CD14-positive monocyte (primary cell): ENCODE data around the gene SLC6A6. TPM values are rescaled to one million over a fixed set of nuclear protein-coding genes. Genes with fewer than 3 reads are reported as not detected.

Source experiments
- DNase-seq, 3 donors: peaks; one replicate each; pipeline ENCODE4 v3.0.0-alpha.2; 2011 to 2022
- H2AFZ ChIP-seq: 2 replicates; pipeline ENCODE4 v1.6.0; 2012; ENCODE audit warnings: mild to moderate bottlenecking, low read depth, low read length, inconsistent platforms; ENCODE audit not compliant: insufficient read depth, poor library complexity, severe bottlenecking
- H3K27ac ChIP-seq, 2 donors: 1 replicate in 1 of 2; 2 replicates in 1 of 2; pipeline ENCODE4 v1.5.1; 2012 to 2013; ENCODE audit warnings: low read length in 2 of 2, control low read depth in 1 of 2, inconsistent platforms in 1 of 2, low read depth in 1 of 2, mild to moderate bottlenecking in 1 of 2
- H3K27me3 ChIP-seq, 2 donors: one replicate each; pipeline versions ENCODE4 v1.6.0 to v1.6.1; 2011 to 2013; ENCODE audit warnings: low read length in 2 of 2; ENCODE audit not compliant: control insufficient read depth in 2 of 2, insufficient read depth in 2 of 2
- H3K36me3 ChIP-seq, 2 donors: replicated peaks in 1 of 2; 1 replicate in 1 of 2; 2 replicates in 1 of 2; pipeline versions ENCODE4 v1.5.1 to v1.6.1; 2012 to 2013; ENCODE audit warnings: low read length in 2 of 2, control low read depth in 1 of 2, inconsistent platforms in 1 of 2, mild to moderate bottlenecking in 1 of 2; ENCODE audit not compliant: insufficient read depth in 2 of 2, control insufficient read depth in 1 of 2
- H3K4me1 ChIP-seq, 2 donors: 1 replicate in 1 of 2; 2 replicates in 1 of 2; pipeline versions ENCODE4 v1.5.1 to v1.6.1; 2012 to 2013; ENCODE audit warnings: low read length in 2 of 2, control low read depth in 1 of 2, inconsistent platforms in 1 of 2, mild to moderate bottlenecking in 1 of 2, moderate library complexity in 1 of 2; ENCODE audit not compliant: insufficient read depth in 2 of 2, control insufficient read depth in 1 of 2
- H3K4me2 ChIP-seq: replicated peaks from 2 replicates; pipeline ENCODE3; 2012; ENCODE audit warnings: low read length, moderate library complexity, mild to moderate bottlenecking; ENCODE audit not compliant: poor library complexity, severe bottlenecking; ENCODE audit errors: extremely low read depth
- H3K4me3 ChIP-seq, 3 experiments: fragments of 200-600 bp in 1 of 3; sonication (generic) in 1 of 3; replicated peaks in 1 of 3; 1 replicate in 2 of 3; 2 replicates in 1 of 3; pipeline ENCODE4 v1.5.1; 2011 to 2013; ENCODE audit warnings: low read length in 3 of 3, mild to moderate bottlenecking in 3 of 3, control low read depth in 2 of 3, low read depth in 2 of 3, inconsistent platforms in 1 of 3, moderate library complexity in 1 of 3
- H3K79me2 ChIP-seq: 2 replicates; pipeline ENCODE4 v1.6.0; 2012; ENCODE audit warnings: mild to moderate bottlenecking, control low read depth, inconsistent platforms, low read length, moderate library complexity; ENCODE audit not compliant: insufficient read depth
- H3K9ac ChIP-seq: 2 replicates; pipeline ENCODE4 v1.6.0; 2017; ENCODE audit warnings: low read length, mild to moderate bottlenecking; ENCODE audit not compliant: insufficient read depth, poor library complexity, severe bottlenecking
- H3K9me3 ChIP-seq, 2 donors: replicated peaks in 1 of 2; 1 replicate in 1 of 2; 2 replicates in 1 of 2; pipeline versions ENCODE4 v1.5.1 to v1.6.1; 2012 to 2013; ENCODE audit warnings: low read length in 2 of 2, control low read depth in 1 of 2; ENCODE audit not compliant: control insufficient read depth in 1 of 2, insufficient read depth in 1 of 2
- H4K20me1 ChIP-seq: 2 replicates; pipeline ENCODE4 v1.6.0; 2012; ENCODE audit warnings: mild to moderate bottlenecking, low read length, control low read depth, moderate library complexity; ENCODE audit not compliant: insufficient read depth
- H3K27ac Mint-ChIP-seq, 7 donors: one replicate each; pipeline ENCODE4 v1.8.0; 2020; ENCODE audit warnings: mild to moderate bottlenecking in 7 of 7, mixed read lengths in 7 of 7, moderate library complexity in 6 of 7, inconsistent platforms in 2 of 7
- H3K27me3 Mint-ChIP-seq, 3 donors: one replicate each; pipeline ENCODE4 v1.8.0; 2021 to 2022; ENCODE audit warnings: low read depth in 3 of 3, mild to moderate bottlenecking in 3 of 3, mixed read lengths in 3 of 3, moderate library complexity in 3 of 3, inconsistent platforms in 1 of 3
- H3K36me3 Mint-ChIP-seq, 2 donors: one replicate each; pipeline ENCODE4 v1.8.0; 2020; ENCODE audit warnings: mixed read lengths in 2 of 2, inconsistent platforms in 1 of 2, mild to moderate bottlenecking in 1 of 2
- H3K4me1 Mint-ChIP-seq: one replicate; pipeline ENCODE4 v1.8.0; 2020; ENCODE audit warnings: mild to moderate bottlenecking, mixed read lengths
- H3K4me3 Mint-ChIP-seq, 2 donors: one replicate each; pipeline ENCODE4 v1.8.0; 2020; ENCODE audit warnings: mild to moderate bottlenecking in 2 of 2, mixed read lengths in 2 of 2, moderate library complexity in 1 of 2
- H3K9me3 Mint-ChIP-seq, 7 donors: one replicate each; pipeline ENCODE4 v1.8.0; 2020 to 2022; ENCODE audit warnings: mixed read lengths in 7 of 7, mild to moderate bottlenecking in 6 of 7, moderate library complexity in 6 of 7, inconsistent platforms in 2 of 7
- CTCF ChIP-seq: fragments of 200-600 bp; IDR thresholded peaks from one replicate; pipeline ENCODE4 v1.8.0; 2022; ENCODE audit warnings: antibody characterized with exemption, mild to moderate bottlenecking
- WGBS: methylation state at CpG from one replicate; pipeline ENCODE4 v1.1.5; 2013; ENCODE audit warnings: missing lambda C conversion rate; ENCODE audit not compliant: insufficient coverage; 5-methylcytosine and 5-hydroxymethylcytosine counted together
- intact Hi-C, 2 donors: fragments of 100-400 bp; cut with micrococcal nuclease; formaldehyde crosslinking; loops; one replicate each; pipeline versions ENCODE4 v1.15.0 to v1.15.1; 2023
- polyA plus RNA-seq, 3 donors: library from polyadenylated mRNA; depleted of rRNA in 1 of 3; unstranded in 2 of 3; stranded (reverse) in 1 of 3; fragments of 300-500 nt in 2 of 3; fragments of >200 nt in 1 of 3; fragmentation: Illumina TruSeq in 2 of 3; gene quantifications; 1 replicate in 2 of 3; 2 replicates in 1 of 3; pipeline ENCODE4 v1.2.3, GENCODE V29; 2012 to 2021

The SLC6A6 gene
- polyA plus RNA-seq, 3 donors: 18.4 to 136 (median 24.5) TPM

GRCh38 chr3:14410106-14410502 lies 7.7 kb downstream of the SLC6A6 start:
- TF ChIP-seq CTCF: no peak
- DNase-seq: peak in 1 of 3 donors; percentile 56
- Histone ChIP-seq H3K4me2 (peak overlapping the region; percentile 34), H2AFZ (no peak overlapping the region), H3K27me3 (no peaks in the 10 kb centered on the region), H3K27ac (peak overlapping the region; percentile 94 to 98), H3K4me3 (peak overlapping the region in 1 of 3 experiments; percentile 37), H4K20me1 (peaks cover 97% of the 10 kb centered on the region), H3K9ac (peak overlapping the region; percentile 73), H3K4me1 (peaks cover 65 to 85% of the 10 kb centered on the region in 2 donors), H3K79me2 (peaks cover 97% of the 10 kb centered on the region), H3K36me3 (peaks cover 23 to 51% of the 10 kb centered on the region in 2 donors), H3K9me3 (no peaks in the 10 kb centered on the region)
- 100% methylated on average over 2 of the region's 5 CpGs for WGBS
- Mint-ChIP-seq H3K36me3 (peaks cover 66 to 83% of the 10 kb centered on the region in 2 donors), H3K27me3 (peaks cover 0 to 2% (median 0%) of the 10 kb centered on the region in 3 donors), H3K4me3 (peak overlapping the region; percentile 67 to 69), H3K27ac (peak overlapping the region; percentile 98 to 100 (median 99)), H3K4me1 (peaks cover 81% of the 10 kb centered on the region), H3K9me3 (peaks cover 0 to 3% (median 0%) of the 10 kb centered on the region in 7 donors)
- intact Hi-C loops: loop anchor here in 1 of 2 donors (2.0 kb wide), 1 partner anchor 25 kb away; no protein-coding TSS in a partner anchor

- peak overlapping the region; percentile 67 to 69 for H3K4me3 Mint-ChIP-seq
- H3K36me3 ChIP-seq: peaks cover 26 to 56% of the 10 kb centered on the region in 2 donors
- H3K9ac ChIP-seq: peak overlapping the region; percentile 73
- peaks cover 0 to 3% (median 0%) of the 10 kb centered on the region in 7 donors for H3K9me3 Mint-ChIP-seq
- H3K9me3 ChIP-seq: no peaks in the 10 kb centered on the region
- intact Hi-C loops: loop anchor here in 1 of 2 donors (2.0 kb wide), 1 partner anchor 24 kb away; no protein-coding TSS in a partner anchor
- peaks cover 0 to 2% (median 0%) of the 10 kb centered on the region in 3 donors for H3K27me3 Mint-ChIP-seq
- no peak for TF ChIP-seq CTCF
- H3K27ac Mint-ChIP-seq: peak overlapping the region; percentile 98 to 100 (median 99)
- H3K4me1 Mint-ChIP-seq: peaks cover 76% of the 10 kb centered on the region
- H3K4me3 ChIP-seq: peak overlapping the region in 1 of 3 experiments; percentile 37
- peaks cover 97% of the 10 kb centered on the region for H4K20me1 ChIP-seq
- peaks cover 97% of the 10 kb centered on the region for H3K79me2 ChIP-seq
- peak overlapping the region; percentile 94 to 98 for H3K27ac ChIP-seq
- H2AFZ ChIP-seq: no peak overlapping the region
- WGBS: 20% methylated on average over 5 of the region's 6 CpGs
- peaks cover 60 to 79% of the 10 kb centered on the region in 2 donors for H3K4me1 ChIP-seq
- peak overlapping the region; percentile 34 for H3K4me2 ChIP-seq
- H3K27me3 ChIP-seq: no peaks in the 10 kb centered on the region
- H3K36me3 Mint-ChIP-seq: peaks cover 66 to 85% of the 10 kb centered on the region in 2 donors
- peak; percentile 94 to 99 (median 96) for DNase-seq
Observed at GRCh38 chr3:14410503-14411165, 8.2 kb downstream of the SLC6A6 start.
